Loucy (cell line): ENCODE results near the gene TRPM7.
"Not testable (repeated sequence)": the region's sequence is repeated elsewhere in the genome, so short reads cannot be mapped to it uniquely, and the experiment has no call there.

Source experiments
- H2AFZ ChIP-seq: fragments of 200-600 bp; sonication (generic); 2 replicates; pipeline ENCODE4 v1.6.0; 2016; ENCODE audit warnings: antibody characterized with exemption, mild to moderate bottlenecking, low read length, moderate library complexity
- H3F3A ChIP-seq: fragments of 200-600 bp; 2 replicates; pipeline ENCODE4 v1.6.0; 2016; ENCODE audit warnings: antibody characterized with exemption, low read depth, mild to moderate bottlenecking
- H3K27me3 ChIP-seq: fragments of 200-600 bp; sonication (generic); 2 replicates; pipeline ENCODE4 v1.6.1; 2014; ENCODE audit warnings: low read length, mild to moderate bottlenecking; ENCODE audit not compliant: insufficient read depth, poor library complexity, severe bottlenecking
- H3K36me3 ChIP-seq: fragments of 200-600 bp; sonication (generic); 2 replicates; pipeline ENCODE4 v1.6.1; 2016; ENCODE audit warnings: low read length; ENCODE audit not compliant: insufficient read depth
- H3K4me1 ChIP-seq: fragments of 200-600 bp; sonication (generic); 2 replicates; pipeline ENCODE4 v1.5.1; 2014; ENCODE audit warnings: low read length, mild to moderate bottlenecking; ENCODE audit not compliant: insufficient read depth, poor library complexity, severe bottlenecking
- H3K4me2 ChIP-seq: fragments of 200-600 bp; sonication (generic); 2 replicates; pipeline ENCODE4 v1.6.0; 2014; ENCODE audit warnings: antibody characterized with exemption, low read length, low read depth, mild to moderate bottlenecking; ENCODE audit not compliant: poor library complexity, severe bottlenecking
- H3K4me3 ChIP-seq: fragments of 200-600 bp; sonication (generic); 2 replicates; pipeline ENCODE4 v1.5.1; 2014; ENCODE audit warnings: low read length, mild to moderate bottlenecking, mixed read lengths; ENCODE audit not compliant: poor library complexity, severe bottlenecking
- H3K79me2 ChIP-seq: fragments of 200-600 bp; sonication (generic); 2 replicates; pipeline ENCODE4 v1.6.1; 2014; ENCODE audit warnings: low read length; ENCODE audit not compliant: insufficient read depth
- H3K9ac ChIP-seq: fragments of 200-600 bp; sonication (generic); 2 replicates; pipeline ENCODE4 v1.6.0; 2014; ENCODE audit warnings: mild to moderate bottlenecking, low read depth, low read length, moderate library complexity; ENCODE audit not compliant: poor library complexity, severe bottlenecking
- H3K9me2 ChIP-seq: fragments of 200-600 bp; sonication (generic); replicated peaks from 2 replicates; pipeline ENCODE4 v1.6.1; 2016; ENCODE audit warnings: low read depth, low read length, mixed read lengths
- H3K9me3 ChIP-seq: fragments of 200-600 bp; sonication (generic); 2 replicates; pipeline ENCODE4 v1.6.1; 2014; ENCODE audit warnings: mild to moderate bottlenecking, antibody characterized with exemption, low read length, low read depth; ENCODE audit not compliant: insufficient read depth
- H4K20me1 ChIP-seq: fragments of 200-600 bp; sonication (generic); 2 replicates; pipeline ENCODE4 v1.6.0; 2014; ENCODE audit warnings: antibody characterized with exemption, low read length, mild to moderate bottlenecking; ENCODE audit not compliant: insufficient read depth, poor library complexity, severe bottlenecking
- EZH2phosphoT487 ChIP-seq: fragments of 200-600 bp; IDR thresholded peaks from 2 replicates; pipeline ENCODE4 v1.6.1; 2018; ENCODE audit warnings: antibody characterized with exemption, mild to moderate bottlenecking, moderate library complexity, borderline replicate concordance
- TF ChIP-seq, protein P1 (sequence below): fragments of 200-600 bp; sonication (generic); conservative IDR thresholded peaks from 2 replicates; pipeline ENCODE4 v1.5.1; 2014; ENCODE audit warnings: mild to moderate bottlenecking, antibody characterized with exemption, low read length

Gene TRPM7

DNA sequence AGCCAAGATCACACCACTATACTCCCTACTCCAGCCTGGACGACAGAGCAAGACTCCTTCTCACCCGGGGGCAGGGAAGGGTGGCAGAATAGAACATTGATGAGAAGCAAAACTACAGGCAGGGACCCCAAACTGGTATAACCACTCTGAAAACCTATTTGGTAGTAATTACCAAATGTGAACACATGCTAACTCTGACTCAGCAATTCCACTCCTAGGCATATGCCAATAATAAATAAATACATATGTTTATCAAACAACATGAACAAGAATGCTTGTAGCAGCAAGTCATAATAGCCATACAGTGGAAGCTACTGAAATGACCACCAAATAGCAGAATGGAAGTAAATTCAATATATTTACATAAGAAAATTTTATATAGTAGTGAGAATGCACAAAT, 109.1 kb downstream of the TRPM7 start:
- peaks cover 71% of the 10 kb centered on the region; the same call in 1 of the 2 replicates for H3K36me3 ChIP-seq

DNA sequence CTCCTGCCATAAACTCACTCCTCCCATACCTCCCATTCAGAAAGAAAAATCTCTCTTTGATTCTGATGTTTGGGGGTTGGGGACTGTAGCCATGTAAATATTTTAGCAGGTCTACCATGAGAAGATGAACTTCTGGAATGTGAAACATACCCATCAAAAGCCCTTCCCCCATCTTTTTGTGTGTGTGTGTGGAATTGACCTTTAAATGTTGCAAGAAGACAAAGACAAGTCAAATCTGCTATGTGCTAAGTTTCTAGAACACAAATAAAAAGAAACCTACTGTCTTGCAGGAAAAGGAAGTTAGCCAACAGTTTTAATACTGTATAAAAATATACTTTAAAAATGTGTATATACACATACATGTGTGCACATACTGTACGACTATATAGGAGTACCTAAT, 110.4 kb downstream of the TRPM7 start:
- Histone ChIP-seq H3K79me2 (no peaks in the 10 kb centered on the region), H3F3A (no peaks in the 10 kb centered on the region), H3K9ac (no peak overlapping the region), H3K4me1 (peaks cover 7% of the 10 kb centered on the region), H3K27me3 (no peaks in the 10 kb centered on the region), H3K36me3 (peaks cover 71% of the 10 kb centered on the region; the same call in 1 of the 2 replicates), H2AFZ (no peak overlapping the region), H3K9me3 (no peaks in the 10 kb centered on the region), H3K9me2 (no peaks in the 10 kb centered on the region), H3K4me2 (no peak overlapping the region), H4K20me1 (no peaks in the 10 kb centered on the region), H3K4me3 (no peak overlapping the region)
- TF ChIP-seq EZH2phosphoT487: no peak
- TF ChIP-seq, protein P1, sequence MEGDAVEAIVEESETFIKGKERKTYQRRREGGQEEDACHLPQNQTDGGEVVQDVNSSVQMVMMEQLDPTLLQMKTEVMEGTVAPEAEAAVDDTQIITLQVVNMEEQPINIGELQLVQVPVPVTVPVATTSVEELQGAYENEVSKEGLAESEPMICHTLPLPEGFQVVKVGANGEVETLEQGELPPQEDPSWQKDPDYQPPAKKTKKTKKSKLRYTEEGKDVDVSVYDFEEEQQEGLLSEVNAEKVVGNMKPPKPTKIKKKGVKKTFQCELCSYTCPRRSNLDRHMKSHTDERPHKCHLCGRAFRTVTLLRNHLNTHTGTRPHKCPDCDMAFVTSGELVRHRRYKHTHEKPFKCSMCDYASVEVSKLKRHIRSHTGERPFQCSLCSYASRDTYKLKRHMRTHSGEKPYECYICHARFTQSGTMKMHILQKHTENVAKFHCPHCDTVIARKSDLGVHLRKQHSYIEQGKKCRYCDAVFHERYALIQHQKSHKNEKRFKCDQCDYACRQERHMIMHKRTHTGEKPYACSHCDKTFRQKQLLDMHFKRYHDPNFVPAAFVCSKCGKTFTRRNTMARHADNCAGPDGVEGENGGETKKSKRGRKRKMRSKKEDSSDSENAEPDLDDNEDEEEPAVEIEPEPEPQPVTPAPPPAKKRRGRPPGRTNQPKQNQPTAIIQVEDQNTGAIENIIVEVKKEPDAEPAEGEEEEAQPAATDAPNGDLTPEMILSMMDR: no peak

More for the DNA sequence above, 109.1 kb downstream of the TRPM7 start:
- Histone ChIP-seq H4K20me1 (no peaks in the 10 kb centered on the region), H3K79me2 (no peaks in the 10 kb centered on the region), H3K27me3 (no peaks in the 10 kb centered on the region), H3K9me2 (no peaks in the 10 kb centered on the region), H3K4me1 (peaks cover 7% of the 10 kb centered on the region), H2AFZ (no peak overlapping the region), H3K9me3 (no peaks in the 10 kb centered on the region), H3K4me3 (no peak overlapping the region), H3K9ac (no peak overlapping the region), H3F3A (no peaks in the 10 kb centered on the region), H3K4me2 (no peak overlapping the region)
- no peak for TF ChIP-seq EZH2phosphoT487
- TF ChIP-seq, protein P1: no peak

- not testable (repeated sequence) for H3K4me3 ChIP-seq, H4K20me1 ChIP-seq, H3K4me1 ChIP-seq, H3K27me3 ChIP-seq, H3F3A ChIP-seq, H3K9me2 ChIP-seq, H2AFZ ChIP-seq, H3K79me2 ChIP-seq, H3K4me2 ChIP-seq, H3K9ac ChIP-seq, H3K9me3 ChIP-seq
- peaks cover 70% of the 10 kb centered on the region; the same call in 1 of the 2 replicates for H3K36me3 ChIP-seq
Observed at GRCh38 chr15:50573842-50574241, 112.8 kb downstream of the TRPM7 start.

DNA sequence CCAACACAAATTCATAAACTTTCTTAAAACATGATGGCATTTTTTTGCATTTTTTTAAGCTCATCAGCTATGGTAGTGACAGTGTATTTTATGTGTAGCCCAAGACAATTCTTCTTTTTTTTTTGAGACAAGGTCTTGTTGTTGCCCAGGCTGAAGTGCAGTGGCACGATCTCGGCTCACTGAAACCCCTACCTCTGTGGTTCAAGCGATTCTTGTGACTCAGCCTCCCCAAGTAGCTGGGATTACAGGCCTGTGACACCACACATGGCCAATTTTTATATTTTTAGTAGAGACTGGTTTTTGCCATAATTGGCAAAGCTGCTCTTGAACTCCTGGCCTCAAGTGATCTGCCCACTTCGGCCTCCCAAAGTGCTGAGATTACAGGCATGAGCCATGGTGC, 122.8 kb downstream of the TRPM7 start:
- Histone ChIP-seq H3K27me3 (no peaks in the 10 kb centered on the region), H3K79me2 (no peaks in the 10 kb centered on the region), H3F3A (0 out of 2 replicates have a peak, but pooled peaks cover 4% of the 10 kb centered on the region), H3K36me3 (peaks cover 25% of the 10 kb centered on the region; the same call in 1 of the 2 replicates), H3K9ac (no peak overlapping the region), H2AFZ (no peak overlapping the region), H3K4me1 (peaks cover 12% of the 10 kb centered on the region), H3K4me3 (no peak overlapping the region), H3K4me2 (no peak overlapping the region), H4K20me1 (no peaks in the 10 kb centered on the region), H3K9me3 (no peaks in the 10 kb centered on the region), H3K9me2 (no peaks in the 10 kb centered on the region)
- TF ChIP-seq, protein P1: no peak
- TF ChIP-seq EZH2phosphoT487: no peak
